ENCODE results near the gene SOCS6. TPM values are rescaled to one million over a fixed set of nuclear protein-coding genes. Genes with fewer than 3 reads are reported as not detected.

SOCS6 gene
- total and polyA plus RNA-seq, 4 donors, result 5.5 to 30.1 (median 8.7) TPM

GRCh38 chr18:70329071-70329470 is 40.2 kb downstream of the SOCS6 start:
- DNase-seq (ENCODE audit: low spot score), result no peak
- H3K9me3 ChIP-seq (ENCODE audit: control insufficient read depth in 4 of 4, low read length in 3 of 4), result no peaks in the 10 kb centered on the region
- peaks cover 0 to 10% (median 5%) of the 10 kb centered on the region in 4 donors for H3K4me1 ChIP-seq (ENCODE audit: control insufficient read depth in 4 of 4, insufficient read depth in 4 of 4, low read length in 3 of 4)
- H3K27ac ChIP-seq (ENCODE audit: low read depth in 1 of 2, low read length in 2 of 2), result no peak overlapping the region
- TF ChIP-seq HNF4G (IDR thresholded peaks at IDR 0.05) (no peak), GABPA (IDR thresholded peaks at IDR 0.05 in 1 of 2, conservative IDR thresholded peaks at IDR 0.05 in 1 of 2) (no peak), REST (IDR thresholded peaks at IDR 0.05) (no peak), EGR1 (IDR thresholded peaks at IDR 0.05; ENCODE audit: low read depth in 2 of 2) (no peak), MAX (IDR thresholded peaks at IDR 0.05) (no peak), ATF3 (IDR thresholded peaks at IDR 0.05) (no peak), NR2F2 (IDR thresholded peaks at IDR 0.05) (no peak), FOXA2 (IDR thresholded peaks at IDR 0.05) (no peak), RAD21 (IDR thresholded peaks at IDR 0.05) (no peak), ZBTB33 (IDR thresholded peaks at IDR 0.05) (no peak), FOXA1 (IDR thresholded peaks at IDR 0.05) (no peak), SP1 (IDR thresholded peaks at IDR 0.05) (no peak), TAF1 (conservative IDR thresholded peaks at IDR 0.05) (no peak), HNF4A (conservative IDR thresholded peaks at IDR 0.05) (no peak), JUND (IDR thresholded peaks at IDR 0.05) (no peak), RXRA (IDR thresholded peaks at IDR 0.05) (no peak), YY1 (IDR thresholded peaks at IDR 0.05) (no peak), CTCF (IDR thresholded peaks at IDR 0.05; ENCODE audit: low read depth, low read length, missing input control) (no peak)
- no peaks in the 10 kb centered on the region for H3K27me3 ChIP-seq (ENCODE audit: control insufficient read depth in 4 of 4, insufficient read depth in 4 of 4, low read length in 3 of 4)
- no peak overlapping the region for H3K9ac ChIP-seq (ENCODE audit: low read depth in 1 of 2, low read length in 2 of 2)
- H3K36me3 ChIP-seq (ENCODE audit: control insufficient read depth in 4 of 4, insufficient read depth in 3 of 4, low read depth in 1 of 4, low read length in 3 of 4), result peaks cover 0 to 13% (median 12%) of the 10 kb centered on the region in 4 donors
- 72% methylated on average over 2 of the region's 2 CpGs for WGBS
- H3K4me3 ChIP-seq (ENCODE audit: low read depth in 1 of 3, low read length in 3 of 3), result no peak overlapping the region

All from liver (tissue), 9 donors.